Retinal pigment epithelial cell (primary cell): Measurements from ENCODE around the gene ENO2.
A peak's percentile ranks its signal among the peaks of the same experiment; 100 is the strongest.

ENCODE experiments used
- DNase-seq: peaks from one replicate; pipeline ENCODE4 v3.0.0-alpha.2; 2010; ENCODE audit warnings: low read depth
- H3K4me3 ChIP-seq: 2 replicates; pipeline ENCODE4 v1.5.1; 2011; ENCODE audit warnings: mild to moderate bottlenecking, low read length, control low read depth, moderate library complexity
- TF ChIP-seq, protein P1 (sequence below): conservative IDR thresholded peaks from 2 replicates; pipeline ENCODE4 v1.5.1; 2011; ENCODE audit warnings: low read depth, low read length, control low read depth, inconsistent platforms

Gene ENO2

DNA sequence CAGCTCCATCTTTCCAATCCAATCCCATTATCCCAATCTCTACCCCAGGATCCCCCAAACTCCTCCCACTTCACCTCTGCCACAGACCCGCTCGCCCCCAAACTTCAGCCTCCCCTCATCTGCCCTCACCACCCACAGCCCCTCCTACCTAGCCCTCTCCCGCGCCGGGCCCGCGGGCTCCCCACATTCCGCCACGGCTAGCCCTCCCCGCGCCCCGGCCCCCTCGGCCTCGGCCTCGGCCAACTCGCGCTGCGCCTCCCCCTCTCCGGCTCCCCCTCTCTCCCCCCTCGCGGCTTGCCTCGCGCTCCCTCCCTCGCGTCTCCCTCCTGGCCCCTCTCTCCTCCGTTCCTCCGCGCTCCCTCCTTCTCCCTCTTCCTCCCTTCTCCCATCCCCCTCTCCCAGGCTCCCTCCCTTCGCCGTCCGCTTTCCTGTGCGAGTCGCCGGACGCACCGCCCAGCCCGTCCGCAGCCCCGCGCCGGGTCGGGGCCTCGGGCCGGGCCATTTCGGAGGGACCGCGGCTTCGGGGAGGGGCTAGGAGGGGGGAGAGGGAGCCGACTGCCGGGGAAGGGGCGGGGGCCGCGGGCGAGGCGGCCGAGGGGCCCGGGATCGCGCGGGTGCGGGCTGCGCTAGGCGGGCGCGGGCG lies 13.1 kb downstream of the ENO2 start, which contains the start of gene ATN1:
Gene ATN1 (plus strand): TSS at position 581 of the 643 bp plus-strand sequence. CDS start 6,043 bp downstream, outside the sequence.
- TF ChIP-seq, protein P1, sequence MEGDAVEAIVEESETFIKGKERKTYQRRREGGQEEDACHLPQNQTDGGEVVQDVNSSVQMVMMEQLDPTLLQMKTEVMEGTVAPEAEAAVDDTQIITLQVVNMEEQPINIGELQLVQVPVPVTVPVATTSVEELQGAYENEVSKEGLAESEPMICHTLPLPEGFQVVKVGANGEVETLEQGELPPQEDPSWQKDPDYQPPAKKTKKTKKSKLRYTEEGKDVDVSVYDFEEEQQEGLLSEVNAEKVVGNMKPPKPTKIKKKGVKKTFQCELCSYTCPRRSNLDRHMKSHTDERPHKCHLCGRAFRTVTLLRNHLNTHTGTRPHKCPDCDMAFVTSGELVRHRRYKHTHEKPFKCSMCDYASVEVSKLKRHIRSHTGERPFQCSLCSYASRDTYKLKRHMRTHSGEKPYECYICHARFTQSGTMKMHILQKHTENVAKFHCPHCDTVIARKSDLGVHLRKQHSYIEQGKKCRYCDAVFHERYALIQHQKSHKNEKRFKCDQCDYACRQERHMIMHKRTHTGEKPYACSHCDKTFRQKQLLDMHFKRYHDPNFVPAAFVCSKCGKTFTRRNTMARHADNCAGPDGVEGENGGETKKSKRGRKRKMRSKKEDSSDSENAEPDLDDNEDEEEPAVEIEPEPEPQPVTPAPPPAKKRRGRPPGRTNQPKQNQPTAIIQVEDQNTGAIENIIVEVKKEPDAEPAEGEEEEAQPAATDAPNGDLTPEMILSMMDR = no peak
- DNase-seq = no peak
- H3K4me3 ChIP-seq = peak within 1 kb of the TSS; percentile 90

DNA sequence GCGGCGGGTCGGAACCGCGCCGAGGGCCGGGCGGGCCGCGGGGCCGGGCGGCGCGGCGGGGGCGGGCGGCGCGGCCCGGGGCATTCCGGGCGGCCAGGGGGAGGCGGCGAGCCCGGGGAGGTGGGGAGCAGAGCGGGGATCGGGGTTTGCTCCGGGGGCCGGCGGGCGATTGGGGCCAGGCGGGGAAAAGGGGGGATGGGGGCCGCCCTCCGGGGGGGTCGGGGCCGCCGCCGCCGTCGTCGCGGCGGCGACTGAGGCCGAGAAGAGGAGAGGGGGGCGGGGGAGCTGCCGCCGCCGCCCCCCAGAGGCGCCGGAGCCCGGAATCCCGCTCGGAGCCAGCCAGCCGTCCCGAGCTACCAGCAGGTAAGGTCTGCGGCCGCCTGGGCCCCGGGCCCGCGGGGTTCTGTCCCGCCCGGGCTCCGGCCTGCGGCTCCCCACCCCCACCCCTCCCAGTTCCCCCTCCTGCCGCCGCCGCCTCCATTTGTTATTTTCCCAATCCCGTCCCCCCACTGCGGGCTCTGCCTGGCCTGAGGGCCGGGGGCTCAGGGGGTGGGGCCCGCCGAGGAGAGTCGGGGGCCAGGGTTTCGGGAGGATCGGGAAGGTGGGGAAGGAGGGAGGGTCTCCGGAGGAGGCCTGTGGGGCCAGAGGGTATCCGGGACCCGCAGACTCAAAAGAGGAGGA lies 13.8 kb downstream of the ENO2 start:
- TF ChIP-seq, protein P1 = no peak
- H3K4me3 ChIP-seq = peak overlapping the region; percentile 90

DNA sequence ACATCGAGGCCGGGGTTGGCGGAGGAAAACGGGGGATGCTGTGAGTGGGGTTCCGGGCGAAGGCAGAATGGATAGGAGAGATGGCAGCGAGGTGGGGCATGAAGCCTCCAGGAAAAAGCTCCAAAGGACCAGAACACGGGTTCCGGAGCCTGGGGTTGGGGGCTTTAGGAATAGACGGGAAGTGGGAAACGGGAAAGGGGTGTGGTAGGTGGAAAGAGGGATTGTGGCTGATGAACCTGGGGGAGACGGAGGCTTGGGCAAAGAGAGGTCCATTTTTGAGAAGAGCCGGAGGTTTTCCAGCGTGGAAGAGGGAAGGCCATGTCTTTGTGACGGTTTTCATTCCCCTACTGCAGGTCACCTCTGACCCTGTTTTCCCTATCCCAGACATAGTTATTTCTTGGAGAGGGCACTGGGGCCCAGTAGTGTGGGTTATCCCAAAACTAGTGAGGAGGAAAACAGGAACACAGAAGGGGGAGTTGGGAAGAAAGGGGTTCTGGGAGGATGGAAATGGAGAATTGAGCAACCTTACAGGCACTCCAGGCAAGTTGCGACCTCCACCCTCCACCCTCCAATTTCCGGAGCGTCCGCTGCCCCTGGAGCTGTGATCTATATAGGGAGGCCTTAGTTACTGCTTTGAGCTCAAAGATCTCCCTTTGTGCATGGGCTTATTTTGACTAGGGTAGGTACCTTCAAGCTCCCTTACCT lies 14.5 kb downstream of the ENO2 start:
- peak overlapping the region; percentile 90 for H3K4me3 ChIP-seq
- no peak for DNase-seq
- TF ChIP-seq, protein P1 = no peak

More for the DNA sequence above, 13.8 kb downstream of the ENO2 start:
- no peak for DNase-seq

DNA sequence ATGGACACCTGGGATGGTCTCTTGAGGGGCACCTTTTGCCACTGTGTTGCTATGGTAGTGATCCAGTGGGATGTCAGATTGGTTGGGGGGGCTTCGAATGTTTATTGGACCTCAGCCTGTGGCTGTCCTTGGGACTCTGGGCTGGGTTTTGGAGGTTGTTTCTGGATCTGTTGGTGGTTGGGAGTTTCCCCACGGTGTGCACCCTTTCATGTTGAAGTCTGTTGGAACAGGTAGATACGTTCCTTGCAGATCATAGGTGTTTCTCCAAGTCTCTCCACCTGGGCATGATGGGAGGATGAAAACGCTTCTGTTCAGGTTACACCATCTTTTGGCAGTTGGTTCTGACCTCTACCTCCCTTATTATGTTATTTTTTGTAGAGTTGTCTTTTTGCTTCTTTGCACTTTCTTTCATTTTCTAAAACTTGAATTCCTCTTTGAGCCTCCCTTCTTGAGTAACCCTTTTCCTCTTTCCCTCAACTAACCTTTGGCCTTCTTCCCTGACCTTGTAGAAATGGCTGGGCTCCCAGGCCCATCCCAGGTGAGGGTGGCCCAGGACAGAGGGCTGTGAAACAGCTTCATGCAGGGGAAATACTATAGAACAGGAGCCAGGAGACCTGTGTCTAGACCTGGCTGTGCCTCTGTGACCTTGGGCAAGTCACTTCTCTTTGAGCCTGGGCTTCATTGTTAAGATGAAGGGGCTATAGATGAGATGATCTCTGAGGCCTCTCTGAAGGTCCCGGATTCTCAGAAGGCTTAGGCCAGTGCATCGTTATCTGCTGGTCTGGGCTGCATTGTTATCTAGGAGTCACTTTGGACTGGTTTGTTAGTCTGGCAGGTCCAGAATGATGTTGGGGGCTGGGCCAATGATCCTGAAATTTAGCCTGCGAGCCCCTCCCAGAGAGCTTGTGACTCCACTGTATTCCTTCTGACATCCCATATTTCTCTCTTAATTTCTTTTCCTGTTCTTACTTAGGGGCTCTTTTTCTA lies 15.4 kb downstream of the ENO2 start:
- TF ChIP-seq, protein P1 = no peak
- no peak for DNase-seq
- H3K4me3 ChIP-seq = peak overlapping the region; percentile 90

DNA sequence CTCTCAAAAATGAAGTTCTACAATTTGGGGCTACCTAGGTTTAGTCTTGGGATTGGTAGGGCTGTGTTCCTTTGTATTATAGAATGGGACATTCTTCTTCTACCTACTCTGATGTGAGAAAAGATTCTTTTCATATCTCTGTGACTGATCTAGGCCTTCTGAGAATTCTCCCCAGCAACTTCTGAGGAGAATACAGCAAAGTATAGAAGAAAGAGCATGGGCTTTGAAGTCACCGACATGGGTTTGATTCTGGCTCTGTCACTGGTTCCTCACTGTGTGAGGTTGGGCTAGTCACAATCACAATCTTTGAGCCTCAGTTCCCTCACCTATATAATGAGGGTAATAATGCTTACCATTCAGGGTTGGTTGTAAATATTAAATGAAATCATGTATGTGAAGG lies 18.4 kb downstream of the ENO2 start:
- H3K4me3 ChIP-seq = no peak overlapping the region
- TF ChIP-seq, protein P1 = no peak
- no peak for DNase-seq

DNA sequence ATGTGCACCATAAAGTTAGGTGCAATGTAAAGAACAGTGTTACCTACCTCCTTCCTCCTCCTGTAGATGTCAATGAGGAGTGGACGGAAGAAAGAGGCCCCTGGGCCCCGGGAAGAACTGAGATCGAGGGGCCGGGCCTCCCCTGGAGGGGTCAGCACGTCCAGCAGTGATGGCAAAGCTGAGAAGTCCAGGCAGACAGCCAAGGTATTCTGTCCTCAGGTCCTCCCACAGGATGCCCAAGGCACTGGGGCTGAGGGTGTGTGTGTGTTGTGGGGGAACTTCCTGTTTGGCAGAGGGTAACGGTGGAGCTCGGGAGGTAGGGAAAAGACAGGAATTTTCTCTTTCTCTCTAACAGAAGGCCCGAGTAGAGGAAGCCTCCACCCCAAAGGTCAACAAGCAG lies 19.7 kb downstream of the ENO2 start:
- TF ChIP-seq, protein P1 = no peak
- no peak overlapping the region for H3K4me3 ChIP-seq
- DNase-seq = no peak
